Neuronal stem cell (in vitro differentiated cells): Measurements from ENCODE around the gene LYPLAL1.
A peak's percentile ranks its signal among the peaks of the same experiment; 100 is the strongest.

Source experiments
- DNase-seq: peaks from one replicate; pipeline ENCODE4 v3.0.0-alpha.2; 2013; ENCODE audit warnings: low spot score
- H2AFZ ChIP-seq: one replicate; pipeline ENCODE4 v1.6.1; 2013; ENCODE audit warnings: mild to moderate bottlenecking, low read length, inconsistent platforms
- H2AK5ac ChIP-seq: 2 replicates; pipeline ENCODE4 v1.6.1; 2013; ENCODE audit warnings: low read depth, mild to moderate bottlenecking, inconsistent platforms, low read length, moderate library complexity, mixed read lengths
- H2BK120ac ChIP-seq: 2 replicates; pipeline ENCODE4 v1.6.1; 2013; ENCODE audit warnings: low read depth, mild to moderate bottlenecking, inconsistent platforms, low read length, moderate library complexity, mixed read lengths
- H2BK12ac ChIP-seq: one replicate; pipeline ENCODE4 v1.6.1; 2013; ENCODE audit warnings: low read length, inconsistent platforms
- H2BK15ac ChIP-seq: 2 replicates; pipeline ENCODE4 v1.6.1; 2013; ENCODE audit warnings: mild to moderate bottlenecking, low read length, inconsistent platforms, mixed read lengths
- H2BK5ac ChIP-seq: one replicate; pipeline ENCODE4 v1.6.1; 2013; ENCODE audit warnings: inconsistent platforms, mild to moderate bottlenecking, low read length, moderate library complexity
- H3K14ac ChIP-seq: one replicate; pipeline ENCODE4 v1.6.1; 2013; ENCODE audit warnings: low read length, inconsistent platforms
- H3K18ac ChIP-seq: 2 replicates; pipeline ENCODE4 v1.6.1; 2013; ENCODE audit warnings: low read length, inconsistent platforms
- H3K23ac ChIP-seq: 2 replicates; pipeline ENCODE4 v1.6.1; 2013; ENCODE audit warnings: low read depth, mild to moderate bottlenecking, mixed read lengths, low read length, inconsistent platforms; ENCODE audit not compliant: poor library complexity
- H3K27ac ChIP-seq: replicated peaks from 3 replicates; pipeline ENCODE4 v1.5.1; 2013; ENCODE audit warnings: low read length, inconsistent platforms
- H3K27me3 ChIP-seq, 3 experiments: 2 replicates each; pipeline ENCODE4 v1.6.1; 2013; ENCODE audit warnings: low read length in 3 of 3, mild to moderate bottlenecking in 2 of 3, inconsistent platforms in 1 of 3, low read depth in 1 of 3, mixed read lengths in 1 of 3, moderate library complexity in 1 of 3; ENCODE audit not compliant: control insufficient read depth in 3 of 3, insufficient read depth in 3 of 3
- H3K36me3 ChIP-seq, 2 donors: replicated peaks in 1 of 2; 2 replicates each; pipeline ENCODE4 v1.6.1; 2013; ENCODE audit warnings: low read length in 2 of 2; ENCODE audit not compliant: control insufficient read depth in 2 of 2, insufficient read depth in 2 of 2
- H3K4ac ChIP-seq: 2 replicates; pipeline ENCODE4 v1.6.1; 2013; ENCODE audit warnings: inconsistent platforms, mild to moderate bottlenecking, low read length, moderate library complexity
- H3K4me1 ChIP-seq, 2 donors: 1 replicate in 1 of 2; 2 replicates in 1 of 2; pipeline ENCODE4 v1.6.1; 2013; ENCODE audit warnings: low read length in 2 of 2, low read depth in 1 of 2; ENCODE audit not compliant: control insufficient read depth in 2 of 2, insufficient read depth in 1 of 2
- H3K4me2 ChIP-seq: one replicate; pipeline ENCODE4 v1.6.1; 2013; ENCODE audit warnings: mild to moderate bottlenecking, low read length, inconsistent platforms; ENCODE audit not compliant: insufficient read depth, poor library complexity, severe bottlenecking
- H3K4me3 ChIP-seq, 2 donors: 2 replicates each; pipeline ENCODE4 v1.5.1; 2013; ENCODE audit warnings: low read length in 2 of 2, mild to moderate bottlenecking in 2 of 2, inconsistent platforms in 1 of 2, moderate library complexity in 1 of 2
- H3K79me1 ChIP-seq: one replicate; pipeline ENCODE4 v1.6.1; 2013; ENCODE audit warnings: low read depth, mild to moderate bottlenecking, inconsistent platforms, low read length, moderate library complexity
- H3K9ac ChIP-seq: one replicate; pipeline ENCODE4 v1.6.1; 2013; ENCODE audit warnings: mild to moderate bottlenecking, low read depth, low read length, inconsistent platforms; ENCODE audit not compliant: poor library complexity
- H3K9me3 ChIP-seq, 2 donors: replicated peaks in 1 of 2; 2 replicates each; pipeline versions ENCODE3 to v1.6.1; 2013; ENCODE audit warnings: low read length in 2 of 2, mild to moderate bottlenecking in 2 of 2, inconsistent platforms in 1 of 2, low read depth in 1 of 2, mixed read lengths in 1 of 2, moderate library complexity in 1 of 2; ENCODE audit not compliant: control insufficient read depth in 2 of 2, insufficient read depth in 1 of 2
- H4K8ac ChIP-seq: one replicate; pipeline ENCODE4 v1.6.1; 2013; ENCODE audit warnings: low read depth, mild to moderate bottlenecking, inconsistent platforms, low read length, moderate library complexity
- H4K91ac ChIP-seq: one replicate; pipeline ENCODE4 v1.6.1; 2013; ENCODE audit warnings: low read length, low read depth, mild to moderate bottlenecking, inconsistent platforms; ENCODE audit not compliant: poor library complexity
- WGBS, 2 donors: extraction: QIAGEN DNeasy Blood & Tissue Kit; methylation state at CpG; one replicate each; pipeline ENCODE4 v1.1.7; 2013; ENCODE audit warnings: missing lambda C conversion rate in 2 of 2, mixed read lengths in 1 of 2; ENCODE audit not compliant: insufficient read length in 2 of 2, insufficient replicate concordance in 1 of 2; ENCODE audit errors: extremely low coverage in 2 of 2; 5-methylcytosine and 5-hydroxymethylcytosine counted together

The LYPLAL1 gene

DNA sequence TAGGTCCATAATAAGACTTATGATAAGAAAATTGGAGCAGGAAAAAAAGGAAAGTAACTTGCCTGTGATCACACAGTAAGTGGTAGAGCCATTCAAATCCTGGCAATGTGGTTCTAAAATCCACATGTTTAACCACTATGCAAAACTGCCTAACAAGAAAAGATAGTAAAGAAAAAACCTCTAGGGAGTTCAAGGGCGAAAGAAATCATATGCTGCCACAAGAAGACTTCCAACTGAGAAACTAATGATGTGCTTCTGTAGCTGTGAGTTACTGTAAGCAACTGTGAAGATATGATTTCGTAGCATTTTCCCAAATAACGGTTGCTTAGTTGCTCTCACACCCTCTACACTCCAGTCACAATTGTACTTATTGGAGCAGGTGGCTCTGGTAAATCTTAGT lies 20.9 kb upstream of the LYPLAL1 start:
- Histone ChIP-seq H3K27ac (no peak overlapping the region), H3K4ac (no peak overlapping the region), H3K4me2 (no peak overlapping the region), H3K23ac (no peak overlapping the region), H2BK15ac (no peak overlapping the region), H3K4me3 (no peak overlapping the region), H2BK120ac (no peak overlapping the region), H3K18ac (no peak overlapping the region), H3K36me3 (no peaks in the 10 kb centered on the region), H3K9me3 (no peaks in the 10 kb centered on the region), H3K27me3 (no peaks in the 10 kb centered on the region), H2BK12ac (no peak overlapping the region), H2AFZ (no peak overlapping the region), H4K91ac (no peak overlapping the region), H3K14ac (no peak overlapping the region), H2AK5ac (no peak overlapping the region), H3K4me1 (no peaks in the 10 kb centered on the region), H2BK5ac (no peak overlapping the region), H4K8ac (no peak overlapping the region), H3K9ac (no peak overlapping the region), H3K79me1 (no peaks in the 10 kb centered on the region)
- WGBS, 2 donors, result no CpG with 5 or more reads among the region's 3 CpGs
- DNase-seq, result no peak

DNA sequence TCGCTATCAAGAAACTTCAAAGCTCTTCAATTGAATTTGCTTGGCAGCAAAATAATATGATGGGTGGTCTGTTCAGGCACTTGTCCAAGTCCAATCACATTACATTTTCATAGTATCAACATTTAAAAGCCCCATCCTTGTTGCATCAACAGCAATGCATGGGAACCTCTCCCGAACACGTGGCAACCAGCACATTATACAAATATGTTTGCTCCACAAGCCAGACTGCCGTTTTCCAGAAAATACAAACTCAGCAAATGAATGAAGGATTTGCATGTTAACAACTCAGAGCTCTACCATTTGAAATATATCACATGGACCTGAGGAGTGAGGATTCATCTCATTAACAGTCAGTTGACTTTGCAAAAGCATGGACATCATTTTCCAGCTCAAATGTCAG lies 20.0 kb upstream of the LYPLAL1 start:
- H2BK15ac ChIP-seq, result no peak overlapping the region
- no peak overlapping the region for H3K9ac ChIP-seq
- no peaks in the 10 kb centered on the region for H3K36me3 ChIP-seq
- no peak overlapping the region for H3K14ac ChIP-seq
- no peak overlapping the region for H2BK120ac ChIP-seq
- no peak overlapping the region for H4K91ac ChIP-seq
- H3K18ac ChIP-seq, result no peak overlapping the region
- H3K4ac ChIP-seq, result no peak overlapping the region
- no peak overlapping the region for H2AK5ac ChIP-seq
- H3K4me3 ChIP-seq, result no peak overlapping the region
- no peak overlapping the region for H2BK5ac ChIP-seq
- no peaks in the 10 kb centered on the region for H3K9me3 ChIP-seq
- no peak overlapping the region for H2AFZ ChIP-seq
- no peak overlapping the region for H3K4me2 ChIP-seq
- H3K23ac ChIP-seq, result no peak overlapping the region
- H3K27me3 ChIP-seq, result no peaks in the 10 kb centered on the region
- no peak overlapping the region for H3K27ac ChIP-seq
- H3K79me1 ChIP-seq, result no peaks in the 10 kb centered on the region
- no CpG with 5 or more reads among the region's 4 CpGs for WGBS, 2 donors
- no peaks in the 10 kb centered on the region for H3K4me1 ChIP-seq
- no peak overlapping the region for H2BK12ac ChIP-seq
- no peak for DNase-seq
- H4K8ac ChIP-seq, result no peak overlapping the region

DNA sequence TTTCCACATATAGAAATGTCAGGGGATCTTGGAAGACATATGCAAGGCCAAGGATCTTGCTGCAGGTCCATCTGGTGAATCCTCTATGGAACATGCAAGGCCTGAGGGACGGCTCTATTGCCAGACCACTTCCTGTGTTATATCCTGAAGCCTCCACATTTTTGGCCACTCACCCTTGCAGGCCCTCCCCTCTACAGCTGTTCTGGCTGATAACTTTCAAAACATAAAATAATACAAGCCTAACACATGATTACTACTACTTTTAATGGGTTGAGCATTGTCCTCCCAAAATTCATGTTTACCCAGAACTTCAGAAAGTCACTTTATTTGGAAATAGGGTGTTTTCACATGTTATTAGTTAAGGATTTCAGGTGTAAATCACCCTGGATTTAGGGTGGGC lies 18.5 kb upstream of the LYPLAL1 start:
- Histone ChIP-seq H3K9ac (no peak overlapping the region), H3K4me2 (no peak overlapping the region), H4K8ac (no peak overlapping the region), H2BK15ac (no peak overlapping the region), H3K23ac (no peak overlapping the region), H2AK5ac (no peak overlapping the region), H2BK12ac (no peak overlapping the region), H2BK5ac (no peak overlapping the region), H3K14ac (no peak overlapping the region), H3K79me1 (no peaks in the 10 kb centered on the region), H3K27me3 (no peaks in the 10 kb centered on the region), H3K36me3 (no peaks in the 10 kb centered on the region), H3K4me3 (no peak overlapping the region), H3K27ac (no peak overlapping the region), H2AFZ (no peak overlapping the region), H3K9me3 (no peaks in the 10 kb centered on the region), H2BK120ac (no peak overlapping the region), H3K4ac (no peak overlapping the region), H3K18ac (no peak overlapping the region), H4K91ac (no peak overlapping the region), H3K4me1 (no peaks in the 10 kb centered on the region)
- WGBS, 2 donors, result no CpG with 5 or more reads among the region's 1 CpG
- no peak for DNase-seq

DNA sequence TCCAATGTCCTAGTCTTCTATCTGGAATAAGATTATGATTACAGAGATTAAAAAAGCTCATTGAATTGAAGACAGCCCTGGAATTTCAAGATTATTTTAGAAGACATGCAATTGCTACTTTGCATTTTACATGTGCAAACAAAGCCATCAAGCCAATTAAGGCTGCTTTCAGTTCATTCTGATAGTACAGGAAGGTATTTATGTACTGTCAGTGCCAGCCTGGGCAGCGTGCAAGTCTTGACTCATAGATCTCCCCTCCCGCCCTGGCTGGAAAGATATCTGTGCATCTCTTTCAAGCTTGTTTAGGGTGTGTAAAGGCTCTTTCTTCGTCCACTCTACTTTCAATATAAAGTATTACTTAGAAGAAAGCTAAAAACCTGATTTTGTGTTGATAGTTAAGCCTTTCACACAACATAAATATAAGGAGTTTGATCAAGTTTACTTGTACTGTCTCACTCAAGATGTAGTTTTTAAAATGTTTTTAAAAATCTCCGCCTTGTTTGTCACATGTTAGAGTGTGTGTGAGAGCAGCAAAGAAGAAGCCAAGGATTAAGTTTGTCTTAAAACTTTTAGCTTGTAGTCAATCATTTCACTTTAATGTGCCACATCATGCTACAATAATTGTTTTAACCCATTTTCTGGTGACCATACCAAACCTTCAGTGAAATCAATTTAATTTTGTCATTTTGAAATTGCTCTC lies 13.6 kb upstream of the LYPLAL1 start:
- H3K23ac ChIP-seq, result no peak overlapping the region
- no peak overlapping the region for H3K4me2 ChIP-seq
- no peak overlapping the region for H2BK12ac ChIP-seq
- no peak overlapping the region for H3K14ac ChIP-seq
- no peak overlapping the region for H3K4me3 ChIP-seq
- whole genome bisulfite sequencing, 2 donors, result no CpG with 5 or more reads among the region's 4 CpGs
- H2BK15ac ChIP-seq, result no peak overlapping the region
- no peaks in the 10 kb centered on the region for H3K79me1 ChIP-seq
- no peak for DNase-seq
- H3K9me3 ChIP-seq, result no peaks in the 10 kb centered on the region
- no peaks in the 10 kb centered on the region for H3K36me3 ChIP-seq
- H3K18ac ChIP-seq, result no peak overlapping the region
- H3K9ac ChIP-seq, result no peak overlapping the region
- H3K4me1 ChIP-seq, result no peaks in the 10 kb centered on the region
- H2AK5ac ChIP-seq, result no peak overlapping the region
- H2BK5ac ChIP-seq, result no peak overlapping the region
- H4K8ac ChIP-seq, result no peak overlapping the region
- H3K27ac ChIP-seq, result no peak overlapping the region
- H3K4ac ChIP-seq, result no peak overlapping the region
- no peaks in the 10 kb centered on the region for H3K27me3 ChIP-seq
- peak overlapping the region; percentile 47 for H2AFZ ChIP-seq
- no peak overlapping the region for H4K91ac ChIP-seq
- H2BK120ac ChIP-seq, result no peak overlapping the region
